ENCODE measurements around the gene PPIP5K1. TPM values are rescaled to one million over a fixed set of nuclear protein-coding genes. Genes with fewer than 3 reads are reported as not detected.

PPIP5K1 gene
- total RNA-seq, 1 experiment from 2014 or later = 62.4 TPM

DNA sequence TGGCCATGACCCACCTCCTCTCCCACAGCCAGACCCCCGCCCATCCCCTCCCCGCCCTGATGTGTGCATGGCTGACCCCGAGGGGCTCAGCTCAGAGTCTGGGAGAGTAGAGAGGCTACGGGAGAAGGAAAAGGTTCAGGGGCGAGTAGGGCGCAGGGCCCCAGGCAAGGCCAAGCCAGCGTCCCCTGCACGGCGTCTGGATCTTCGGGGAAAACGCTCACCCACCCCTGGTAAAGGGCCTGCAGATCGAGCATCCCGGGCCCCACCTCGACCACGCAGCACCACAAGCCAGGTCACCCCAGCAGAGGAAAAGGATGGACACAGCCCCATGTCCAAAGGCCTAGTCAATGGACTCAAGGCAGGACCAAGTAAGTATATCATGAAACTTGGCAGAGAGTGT lies 60.9 kb downstream of the PPIP5K1 start:
- ChIA-PET RAD21 (ENCODE audit: low non-redundant PET in 1 of 2, low total read pairs in 2 of 2, uncharacterized antibody in 2 of 2, unreplicated experiment in 2 of 2) (no interaction called here), POLR2A (no interaction called here), CTCF (interaction anchor here (1.5 kb wide), 1 partner anchor 15 kb away, joined by 3 read pairs; no protein-coding TSS in a partner anchor)
- intact Hi-C loops (cut with micrococcal nuclease) = no loop called here
- H3K9me2 ChIP-seq (ENCODE audit: insufficient read depth) = no peaks in the 10 kb centered on the region
- no peaks in the 10 kb centered on the region for H3K4me1 ChIP-seq (ENCODE audit: control insufficient read depth in 1 of 2, insufficient read depth in 2 of 2, low read length in 2 of 2)
- no peaks in the 10 kb centered on the region for H4K20me1 ChIP-seq (ENCODE audit: insufficient read depth)
- no peaks in the 10 kb centered on the region for H3K79me2 ChIP-seq (ENCODE audit: insufficient read depth, low read length)
- no peaks in the 10 kb centered on the region for H3K27me3 ChIP-seq (ENCODE audit: insufficient read depth, low read length)
- no peak overlapping the region for H3K4me2 ChIP-seq (ENCODE audit: low read length)
- no peak for ATAC-seq
- no peak overlapping the region for H2AFZ ChIP-seq (ENCODE audit: low read depth, low read length, poor library complexity, severe bottlenecking)
- peaks cover 0 to under 1% of the 10 kb centered on the region in 2 experiments; a peak in 1 of 4 replicates for H3K36me3 ChIP-seq (ENCODE audit: control insufficient read depth in 1 of 2, insufficient read depth in 2 of 2, low read length in 2 of 2)
- no peaks in the 10 kb centered on the region for H3K9me3 ChIP-seq (ENCODE audit: control insufficient read depth in 1 of 2, insufficient read depth in 1 of 2, low read depth in 1 of 2, low read length in 2 of 2)
- H3K4me3 ChIP-seq (replicated peaks in 1 of 2; ENCODE audit: low read depth in 1 of 2, low read length in 2 of 2) = no peak overlapping the region
- DNase-seq (ENCODE audit: low read depth, low spot score) = no peak
- TF ChIP-seq CBX3 (IDR thresholded peaks at IDR 0.05; ENCODE audit: low read depth) (no peak), JUND (IDR thresholded peaks at IDR 0.05) (no peak), POLR2AphosphoS5 (IDR thresholded peaks at IDR 0.05; ENCODE audit: low read depth, low read length) (no peak), SP1 (IDR thresholded peaks at IDR 0.05; ENCODE audit: low read depth) (no peak), EZH2 (IDR thresholded peaks at IDR 0.05) (no peak), ZNF274 (IDR thresholded peaks at IDR 0.05; ENCODE audit: low read depth, low read length) (no peak), POLR2A (IDR thresholded peaks at IDR 0.05; ENCODE audit: borderline replicate concordance, extremely low read depth, insufficient read depth, insufficient read length) (no peak), ELF1 (IDR thresholded peaks at IDR 0.05; ENCODE audit: borderline replicate concordance, low read depth) (no peak), FOSL1 (IDR thresholded peaks at IDR 0.05; ENCODE audit: low read depth) (no peak), EGR1 (IDR thresholded peaks at IDR 0.05; ENCODE audit: low read depth) (no peak), MAX (IDR thresholded peaks at IDR 0.05) (no peak), SIN3A (IDR thresholded peaks at IDR 0.05; ENCODE audit: low read depth) (no peak), RAD21 (IDR thresholded peaks at IDR 0.05; ENCODE audit: low read depth) (no peak)
- TF ChIP-seq, protein P1, sequence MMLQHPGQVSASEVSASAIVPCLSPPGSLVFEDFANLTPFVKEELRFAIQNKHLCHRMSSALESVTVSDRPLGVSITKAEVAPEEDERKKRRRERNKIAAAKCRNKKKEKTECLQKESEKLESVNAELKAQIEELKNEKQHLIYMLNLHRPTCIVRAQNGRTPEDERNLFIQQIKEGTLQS (IDR thresholded peaks at IDR 0.05) = no peak
- TF ChIP-seq, protein P2, sequence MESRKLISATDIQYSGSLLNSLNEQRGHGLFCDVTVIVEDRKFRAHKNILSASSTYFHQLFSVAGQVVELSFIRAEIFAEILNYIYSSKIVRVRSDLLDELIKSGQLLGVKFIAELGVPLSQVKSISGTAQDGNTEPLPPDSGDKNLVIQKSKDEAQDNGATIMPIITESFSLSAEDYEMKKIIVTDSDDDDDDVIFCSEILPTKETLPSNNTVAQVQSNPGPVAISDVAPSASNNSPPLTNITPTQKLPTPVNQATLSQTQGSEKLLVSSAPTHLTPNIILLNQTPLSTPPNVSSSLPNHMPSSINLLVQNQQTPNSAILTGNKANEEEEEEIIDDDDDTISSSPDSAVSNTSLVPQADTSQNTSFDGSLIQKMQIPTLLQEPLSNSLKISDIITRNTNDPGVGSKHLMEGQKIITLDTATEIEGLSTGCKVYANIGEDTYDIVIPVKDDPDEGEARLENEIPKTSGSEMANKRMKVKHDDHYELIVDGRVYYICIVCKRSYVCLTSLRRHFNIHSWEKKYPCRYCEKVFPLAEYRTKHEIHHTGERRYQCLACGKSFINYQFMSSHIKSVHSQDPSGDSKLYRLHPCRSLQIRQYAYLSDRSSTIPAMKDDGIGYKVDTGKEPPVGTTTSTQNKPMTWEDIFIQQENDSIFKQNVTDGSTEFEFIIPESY (IDR thresholded peaks at IDR 0.05; ENCODE audit: extremely low read depth, insufficient replicate concordance, low read length) = no peak
- TF ChIP-seq, protein P3, sequence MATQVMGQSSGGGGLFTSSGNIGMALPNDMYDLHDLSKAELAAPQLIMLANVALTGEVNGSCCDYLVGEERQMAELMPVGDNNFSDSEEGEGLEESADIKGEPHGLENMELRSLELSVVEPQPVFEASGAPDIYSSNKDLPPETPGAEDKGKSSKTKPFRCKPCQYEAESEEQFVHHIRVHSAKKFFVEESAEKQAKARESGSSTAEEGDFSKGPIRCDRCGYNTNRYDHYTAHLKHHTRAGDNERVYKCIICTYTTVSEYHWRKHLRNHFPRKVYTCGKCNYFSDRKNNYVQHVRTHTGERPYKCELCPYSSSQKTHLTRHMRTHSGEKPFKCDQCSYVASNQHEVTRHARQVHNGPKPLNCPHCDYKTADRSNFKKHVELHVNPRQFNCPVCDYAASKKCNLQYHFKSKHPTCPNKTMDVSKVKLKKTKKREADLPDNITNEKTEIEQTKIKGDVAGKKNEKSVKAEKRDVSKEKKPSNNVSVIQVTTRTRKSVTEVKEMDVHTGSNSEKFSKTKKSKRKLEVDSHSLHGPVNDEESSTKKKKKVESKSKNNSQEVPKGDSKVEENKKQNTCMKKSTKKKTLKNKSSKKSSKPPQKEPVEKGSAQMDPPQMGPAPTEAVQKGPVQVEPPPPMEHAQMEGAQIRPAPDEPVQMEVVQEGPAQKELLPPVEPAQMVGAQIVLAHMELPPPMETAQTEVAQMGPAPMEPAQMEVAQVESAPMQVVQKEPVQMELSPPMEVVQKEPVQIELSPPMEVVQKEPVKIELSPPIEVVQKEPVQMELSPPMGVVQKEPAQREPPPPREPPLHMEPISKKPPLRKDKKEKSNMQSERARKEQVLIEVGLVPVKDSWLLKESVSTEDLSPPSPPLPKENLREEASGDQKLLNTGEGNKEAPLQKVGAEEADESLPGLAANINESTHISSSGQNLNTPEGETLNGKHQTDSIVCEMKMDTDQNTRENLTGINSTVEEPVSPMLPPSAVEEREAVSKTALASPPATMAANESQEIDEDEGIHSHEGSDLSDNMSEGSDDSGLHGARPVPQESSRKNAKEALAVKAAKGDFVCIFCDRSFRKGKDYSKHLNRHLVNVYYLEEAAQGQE (IDR thresholded peaks at IDR 0.05; ENCODE audit: low read depth) = no peak
- no peak overlapping the region for H3K9ac ChIP-seq (ENCODE audit: low read length)
- no peak overlapping the region for H3K27ac ChIP-seq (ENCODE audit: low read depth, low read length)
- BruUV-seq (replicated peaks) = no TSS peak
